ENCODE measurements around the gene ABCC3.
"Not testable (repeated sequence)": the region's sequence is repeated elsewhere in the genome, so short reads cannot be mapped to it uniquely, and the experiment has no call there.

Gene ABCC3

DNA sequence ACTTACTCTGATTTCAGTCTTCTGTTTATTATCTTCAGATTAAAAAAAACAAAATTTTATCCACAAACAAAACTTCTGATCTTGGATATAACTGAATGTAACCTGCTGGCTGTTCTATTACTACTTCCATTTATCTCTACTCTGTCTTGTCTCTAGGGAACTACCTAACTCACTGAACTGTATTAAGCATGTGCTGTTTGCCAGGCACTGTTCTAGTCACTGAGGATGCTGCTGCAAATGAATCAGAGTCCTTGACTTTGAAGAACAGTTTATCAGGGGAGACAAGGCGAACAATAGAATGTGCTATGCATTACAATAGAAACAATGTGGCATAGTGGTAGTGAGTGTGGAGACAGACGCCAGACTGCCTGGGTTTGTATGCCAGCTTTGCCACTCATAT lies 75.3 kb downstream of the ABCC3 start:
- Mint-ChIP-seq H3K27me3 (ENCODE audit: low read depth) (peaks cover 5% of the 10 kb centered on the region), H3K27ac (peak overlapping the region; percentile 11), H3K4me3 (peak overlapping the region; percentile 10), H3K9me3 (no peaks in the 10 kb centered on the region), H3K36me3 (ENCODE audit: low read depth) (peaks cover 4% of the 10 kb centered on the region), H3K4me1 (ENCODE audit: low read depth) (peaks cover 21% of the 10 kb centered on the region)
- DNase-seq (ENCODE audit: low spot score) = no peak

DNA sequence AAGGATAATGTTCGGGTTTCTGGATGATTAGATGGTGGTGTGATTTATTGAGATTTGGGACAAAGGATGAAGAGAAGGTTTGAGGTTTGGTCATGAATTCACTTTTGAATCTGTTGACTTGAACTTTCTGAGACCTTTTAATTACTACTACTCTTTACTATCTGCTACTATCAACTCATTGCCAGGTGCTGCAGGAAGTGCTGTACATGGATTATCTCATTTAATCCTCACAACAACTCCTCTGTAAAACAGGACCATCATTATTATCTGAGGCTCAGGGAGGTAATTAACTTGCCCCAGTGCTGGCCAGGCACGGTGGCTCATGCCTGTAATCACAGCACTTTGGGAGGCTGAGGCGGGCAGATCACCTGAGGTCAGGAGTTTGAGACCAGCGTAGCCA lies 76.0 kb downstream of the ABCC3 start:
- H3K9me3 Mint-ChIP-seq = no peaks in the 10 kb centered on the region
- no peak overlapping the region for H3K27ac Mint-ChIP-seq
- H3K36me3 Mint-ChIP-seq (ENCODE audit: low read depth) = no peaks in the 10 kb centered on the region
- no peak for DNase-seq (ENCODE audit: low spot score)
- H3K4me1 Mint-ChIP-seq (ENCODE audit: low read depth) = peaks cover 18% of the 10 kb centered on the region
- peaks cover 5% of the 10 kb centered on the region for H3K27me3 Mint-ChIP-seq (ENCODE audit: low read depth)
- H3K4me3 Mint-ChIP-seq = no peak overlapping the region

DNA sequence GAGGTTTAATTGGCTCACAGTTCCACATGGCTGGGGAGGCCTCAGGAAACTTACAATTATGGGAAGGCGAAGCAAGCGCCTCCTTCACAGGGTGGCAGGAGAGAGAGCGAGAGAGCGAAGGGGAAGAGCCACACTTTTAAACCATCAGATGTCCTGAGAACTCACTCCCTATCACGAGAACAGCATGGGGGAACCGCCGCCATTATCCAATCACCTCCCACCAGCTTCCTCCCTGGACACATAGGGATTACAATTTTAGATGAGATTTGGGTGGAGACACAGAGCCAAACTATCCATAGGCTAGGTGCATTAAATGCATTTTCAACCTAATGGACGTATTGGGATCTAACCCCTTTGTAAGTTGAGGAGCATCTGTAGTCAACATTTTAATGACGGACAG lies 78.0 kb downstream of the ABCC3 start:
- DNase-seq (ENCODE audit: low spot score) = no peak
- Mint-ChIP-seq H3K4me1 (ENCODE audit: low read depth) (peaks cover 14% of the 10 kb centered on the region), H3K36me3 (ENCODE audit: low read depth) (no peaks in the 10 kb centered on the region), H3K27me3 (ENCODE audit: low read depth) (peaks cover 5% of the 10 kb centered on the region), H3K9me3 (no peaks in the 10 kb centered on the region), H3K27ac (no peak overlapping the region), H3K4me3 (no peak overlapping the region)

DNA sequence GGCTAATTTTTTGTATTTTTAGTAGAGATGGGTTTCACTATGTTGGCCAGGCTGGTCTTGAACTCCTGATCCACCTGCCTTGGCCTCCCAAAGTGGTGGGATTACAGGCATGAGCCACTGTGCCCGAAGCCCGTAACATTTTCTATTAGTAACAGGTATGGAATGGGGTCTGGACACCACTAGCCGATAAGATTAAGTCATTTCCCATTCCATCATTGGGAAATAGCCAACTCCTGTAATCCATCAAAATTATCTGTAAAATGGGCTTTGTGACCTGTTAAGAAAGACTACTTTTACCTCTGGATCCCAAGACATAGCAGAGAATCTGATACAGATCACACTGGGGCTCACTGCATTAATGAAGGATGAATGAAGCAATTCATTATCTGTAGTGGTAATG lies 80.8 kb downstream of the ABCC3 start:
- no peak overlapping the region for H3K27ac Mint-ChIP-seq
- DNase-seq (ENCODE audit: low spot score) = no peak
- peaks cover 5% of the 10 kb centered on the region for H3K27me3 Mint-ChIP-seq (ENCODE audit: low read depth)
- H3K4me3 Mint-ChIP-seq = no peak overlapping the region
- H3K9me3 Mint-ChIP-seq = no peaks in the 10 kb centered on the region
- peaks cover 6% of the 10 kb centered on the region for H3K4me1 Mint-ChIP-seq (ENCODE audit: low read depth)
- H3K36me3 Mint-ChIP-seq (ENCODE audit: low read depth) = peaks cover 5% of the 10 kb centered on the region

DNA sequence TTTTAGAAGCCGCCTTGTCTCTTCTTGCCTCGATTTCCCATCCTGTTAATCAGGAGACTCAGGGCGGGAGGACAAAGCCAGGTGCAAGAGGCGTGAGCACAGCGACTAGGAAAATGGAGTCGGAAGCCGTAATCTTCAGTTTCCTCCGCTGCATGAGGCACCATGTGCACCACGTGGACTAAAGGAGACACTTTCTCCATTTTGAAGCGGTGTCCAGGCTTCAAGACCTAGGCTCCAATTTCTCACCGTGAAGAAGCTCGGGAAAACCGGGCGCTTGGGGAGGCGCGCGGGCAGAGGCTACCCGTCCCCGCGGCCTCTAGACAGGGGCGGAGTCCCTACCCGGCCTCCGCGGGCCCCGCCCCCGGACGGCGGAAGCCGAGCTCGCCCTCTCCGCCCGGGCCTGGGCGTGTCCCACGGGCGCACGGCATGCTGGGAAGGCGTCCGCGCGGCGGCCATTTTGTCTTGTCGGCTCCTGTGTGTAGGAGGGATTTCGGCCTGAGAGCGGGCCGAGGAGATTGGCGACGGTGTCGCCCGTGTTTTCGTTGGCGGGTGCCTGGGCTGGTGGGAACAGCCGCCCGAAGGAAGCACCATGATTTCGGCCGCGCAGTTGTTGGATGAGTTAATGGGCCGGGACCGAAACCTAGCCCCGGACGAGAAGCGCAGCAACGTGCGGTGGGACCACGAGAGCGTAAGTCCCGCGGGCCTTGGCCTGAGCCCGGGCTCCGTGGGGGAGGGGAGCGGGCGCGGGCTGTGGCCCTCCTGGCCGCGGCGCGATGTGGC lies 84.7 kb downstream of the ABCC3 start, which contains the start of gene LUC7L3:
TSS of gene LUC7L3 (plus strand) at position 460 of the 780 bp plus-strand sequence. CDS start at position 590, 130 bp downstream.
- peaks cover 18% of the 10 kb centered on the region for H3K4me1 Mint-ChIP-seq (ENCODE audit: low read depth)
- H3K27ac Mint-ChIP-seq = peak within 1 kb of the TSS; percentile 98
- H3K27me3 Mint-ChIP-seq (ENCODE audit: low read depth) = no peaks in the 10 kb centered on the region
- H3K36me3 Mint-ChIP-seq (ENCODE audit: low read depth) = peaks cover 17% of the 10 kb centered on the region
- peak; percentile 96 for DNase-seq (ENCODE audit: low spot score)
- H3K4me3 Mint-ChIP-seq = peak within 1 kb of the TSS; percentile 95
- H3K9me3 Mint-ChIP-seq = no peaks in the 10 kb centered on the region

DNA sequence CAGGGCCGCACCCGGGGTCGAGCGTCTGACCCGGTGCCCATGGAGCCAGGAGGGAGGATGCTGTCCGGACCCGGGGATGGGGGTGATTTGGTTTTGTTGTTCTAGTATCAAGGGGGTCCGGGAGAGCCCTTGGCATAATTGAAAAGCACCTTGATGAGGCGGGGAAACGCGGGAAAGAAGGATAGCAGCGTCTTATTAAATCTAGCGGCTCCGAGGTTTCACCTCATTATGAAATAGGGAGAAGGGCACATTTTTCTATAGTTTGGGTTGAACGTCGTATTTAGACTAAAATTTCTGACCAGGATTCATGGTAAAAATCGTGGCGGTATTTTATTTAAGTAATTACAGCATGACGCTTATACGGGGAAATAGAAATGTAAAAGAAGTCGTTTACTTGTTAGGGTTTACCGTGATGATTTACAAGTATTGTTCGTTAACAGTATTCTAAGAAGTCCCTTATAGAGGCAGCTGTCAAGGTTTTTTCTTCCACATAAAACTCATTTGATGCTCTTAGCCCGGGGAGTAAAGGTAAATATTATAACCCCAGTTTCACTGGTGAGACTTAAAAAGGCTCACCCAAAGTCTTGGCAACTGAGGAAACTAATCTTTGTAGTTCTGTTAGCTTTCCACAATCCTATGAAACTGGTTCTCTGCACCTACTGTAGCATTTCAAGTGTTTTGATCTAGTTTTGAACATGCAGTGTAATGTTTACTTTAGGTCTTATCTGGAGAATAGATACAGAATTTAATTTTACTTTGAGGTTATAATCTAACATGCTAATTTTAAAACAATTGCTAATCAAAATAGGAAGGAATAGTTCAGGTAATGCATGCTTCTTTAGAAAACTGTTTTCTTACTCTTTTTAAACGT lies 85.5 kb downstream of the ABCC3 start:
- Mint-ChIP-seq H3K27me3 (ENCODE audit: low read depth) (no peaks in the 10 kb centered on the region), H3K4me3 (peak overlapping the region; percentile 95), H3K4me1 (ENCODE audit: low read depth) (peaks cover 18% of the 10 kb centered on the region), H3K36me3 (ENCODE audit: low read depth) (peaks cover 17% of the 10 kb centered on the region), H3K27ac (peak overlapping the region; percentile 98), H3K9me3 (no peaks in the 10 kb centered on the region)
- DNase-seq (ENCODE audit: low spot score) = no peak

DNA sequence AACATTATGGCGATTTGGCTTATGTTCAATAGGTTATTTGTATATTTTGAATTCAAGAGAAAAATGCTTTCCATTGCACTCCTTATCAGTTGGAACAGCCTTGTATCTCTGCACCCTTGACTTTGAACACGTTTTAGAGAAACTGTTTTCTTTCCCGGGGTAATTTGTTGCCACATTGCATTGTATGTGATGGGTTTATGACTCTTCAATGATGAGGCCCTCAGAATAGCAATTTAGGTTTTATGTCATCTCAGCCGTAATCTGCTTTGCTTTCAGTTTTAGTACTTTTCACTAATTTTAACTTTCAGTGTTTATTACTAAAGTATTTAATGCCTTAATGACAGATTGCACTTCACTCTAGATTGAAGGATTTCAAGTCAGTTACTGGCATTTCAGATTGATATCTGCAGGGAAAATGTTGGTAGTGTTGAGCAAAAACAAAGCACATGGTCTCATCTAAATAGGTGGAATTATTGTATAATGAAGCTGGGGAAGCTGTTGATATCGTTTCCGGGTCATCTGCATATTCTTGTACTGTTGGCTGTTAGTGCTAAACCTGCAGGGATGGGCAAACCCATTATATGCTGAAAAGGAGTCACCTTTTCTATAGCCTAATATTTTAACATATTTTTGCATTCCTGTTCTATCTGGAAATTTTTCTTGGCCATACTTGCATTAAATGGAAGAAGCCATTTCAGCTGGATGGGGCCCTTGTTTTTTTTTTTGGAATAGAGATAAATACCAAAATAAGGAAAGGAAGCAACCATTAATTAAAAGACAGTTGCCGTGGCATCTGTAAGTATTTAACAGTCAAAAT lies 86.7 kb downstream of the ABCC3 start:
- Mint-ChIP-seq H3K27ac (peak overlapping the region; percentile 98), H3K36me3 (ENCODE audit: low read depth) (peaks cover 19% of the 10 kb centered on the region), H3K4me3 (peak overlapping the region; percentile 95), H3K9me3 (no peaks in the 10 kb centered on the region), H3K27me3 (ENCODE audit: low read depth) (no peaks in the 10 kb centered on the region), H3K4me1 (ENCODE audit: low read depth) (peaks cover 21% of the 10 kb centered on the region)
- no peak for DNase-seq (ENCODE audit: low spot score)

DNA sequence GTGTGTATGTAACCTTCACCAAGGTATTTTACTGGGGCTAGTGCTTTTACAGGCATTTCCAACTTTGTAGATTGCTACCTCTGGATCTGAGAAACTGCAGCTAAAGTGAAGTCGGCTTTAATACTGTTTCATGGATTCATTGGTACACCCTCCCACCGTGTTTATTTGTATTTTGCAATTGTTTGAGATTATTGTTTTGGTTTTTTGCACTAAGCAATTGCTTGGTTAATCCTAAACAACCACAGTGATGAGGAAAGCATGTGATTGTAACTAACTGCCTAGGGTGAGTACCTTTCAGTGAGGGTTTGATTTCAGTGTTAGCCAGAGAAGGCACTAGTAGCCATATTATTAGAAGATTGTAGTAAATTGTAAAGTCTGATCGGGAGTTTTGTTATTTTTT lies 88.1 kb downstream of the ABCC3 start:
- DNase-seq (ENCODE audit: low spot score) = no peak
- Mint-ChIP-seq H3K4me3 (peak overlapping the region; percentile 9), H3K36me3 (ENCODE audit: low read depth) (peaks cover 25% of the 10 kb centered on the region), H3K4me1 (ENCODE audit: low read depth) (peaks cover 29% of the 10 kb centered on the region), H3K9me3 (no peaks in the 10 kb centered on the region), H3K27me3 (ENCODE audit: low read depth) (no peaks in the 10 kb centered on the region), H3K27ac (no peak overlapping the region)

DNA sequence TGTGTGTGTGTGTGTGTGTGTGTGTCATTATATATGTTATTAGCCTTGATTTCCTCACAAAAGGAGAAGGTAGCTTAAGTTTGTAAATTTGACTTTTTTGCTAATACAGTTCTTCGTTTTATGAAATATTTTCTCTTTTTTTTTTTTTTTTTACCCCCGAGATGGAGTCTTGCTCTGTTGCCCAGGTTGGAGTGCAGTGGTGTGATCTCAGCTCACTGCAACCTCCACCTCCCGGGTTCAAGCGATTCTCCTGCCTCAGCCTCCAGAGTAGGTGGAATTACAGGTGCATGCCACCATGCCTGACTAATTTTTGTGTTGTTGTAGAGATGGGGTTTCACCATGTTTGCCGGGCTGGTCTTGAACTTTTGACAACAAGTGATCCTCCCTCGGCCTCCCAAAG lies 89.9 kb downstream of the ABCC3 start:
- DNase-seq (ENCODE audit: low spot score); H3K27me3 Mint-ChIP-seq (ENCODE audit: low read depth); H3K9me3 Mint-ChIP-seq; H3K27ac Mint-ChIP-seq; H3K4me3 Mint-ChIP-seq: not testable (repeated sequence)
- H3K36me3 Mint-ChIP-seq (ENCODE audit: low read depth) = peaks cover 25% of the 10 kb centered on the region
- H3K4me1 Mint-ChIP-seq (ENCODE audit: low read depth) = peaks cover 29% of the 10 kb centered on the region

DNA sequence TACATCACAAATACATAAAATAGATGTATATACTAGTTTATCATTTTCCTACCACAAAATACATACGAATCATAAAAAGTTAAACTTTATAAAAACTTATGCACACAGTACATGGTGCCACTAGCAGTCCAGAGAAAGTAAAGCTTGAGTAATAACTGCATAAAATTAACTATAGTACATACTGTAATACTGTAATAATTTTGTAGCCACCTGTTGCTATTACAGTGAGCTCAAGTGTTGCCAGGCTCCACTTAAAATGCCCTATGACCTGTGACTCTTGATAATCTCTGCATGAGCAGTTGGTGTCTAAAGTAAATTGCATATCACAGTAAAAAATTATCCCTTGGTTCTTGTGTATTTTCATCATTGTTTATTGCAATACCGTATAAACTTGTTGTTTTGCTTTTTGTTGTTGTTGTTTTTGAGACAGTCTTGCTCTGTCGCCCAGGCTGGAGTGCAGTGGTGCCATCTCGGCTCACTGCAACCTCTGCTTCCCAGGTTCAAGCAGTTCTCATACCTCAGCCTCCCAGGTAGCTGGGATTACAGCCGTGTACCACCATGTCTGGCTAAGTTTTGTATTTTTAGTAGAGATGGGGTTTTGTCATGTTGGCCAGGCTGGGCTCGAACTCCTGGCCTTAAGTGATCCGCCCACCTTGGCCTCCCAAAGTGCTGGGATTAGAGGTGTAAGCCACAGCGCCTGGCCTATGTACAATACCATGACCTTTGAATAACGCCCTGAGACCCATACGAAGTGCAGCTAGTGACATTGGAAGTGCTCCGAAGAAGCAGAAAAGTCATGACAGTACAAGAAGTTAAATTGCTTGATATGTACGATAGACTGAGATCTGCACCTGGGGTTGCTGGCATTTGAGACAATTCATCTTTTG lies 91.3 kb downstream of the ABCC3 start:
- Mint-ChIP-seq H3K27me3 (ENCODE audit: low read depth) (no peaks in the 10 kb centered on the region), H3K4me3 (no peak overlapping the region), H3K9me3 (no peaks in the 10 kb centered on the region), H3K36me3 (ENCODE audit: low read depth) (peaks cover 19% of the 10 kb centered on the region), H3K4me1 (ENCODE audit: low read depth) (peaks cover 28% of the 10 kb centered on the region), H3K27ac (no peak overlapping the region)
- DNase-seq (ENCODE audit: low spot score) = no peak

DNA sequence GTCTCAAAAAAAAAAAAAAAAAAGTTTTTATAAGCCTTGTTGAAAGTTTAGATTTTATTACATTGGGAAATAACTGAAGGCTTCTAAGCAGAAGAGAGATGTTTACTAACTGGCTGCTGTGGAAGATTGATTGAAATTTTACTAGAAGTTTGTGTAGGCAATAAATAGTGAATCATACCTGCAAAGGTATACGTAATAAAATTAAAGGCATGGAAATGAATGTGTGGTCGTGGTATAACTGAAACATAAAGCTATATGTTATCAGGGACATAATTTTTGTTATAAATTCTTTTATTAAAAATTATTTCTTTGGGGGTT lies 93.4 kb downstream of the ABCC3 start:
- H3K4me1 Mint-ChIP-seq (ENCODE audit: low read depth) = peaks cover 28% of the 10 kb centered on the region
- H3K27me3 Mint-ChIP-seq (ENCODE audit: low read depth) = no peaks in the 10 kb centered on the region
- H3K27ac Mint-ChIP-seq = no peak overlapping the region
- DNase-seq (ENCODE audit: low spot score) = no peak
- H3K36me3 Mint-ChIP-seq (ENCODE audit: low read depth) = peaks cover 10% of the 10 kb centered on the region
- no peaks in the 10 kb centered on the region for H3K9me3 Mint-ChIP-seq
- H3K4me3 Mint-ChIP-seq = no peak overlapping the region

DNA sequence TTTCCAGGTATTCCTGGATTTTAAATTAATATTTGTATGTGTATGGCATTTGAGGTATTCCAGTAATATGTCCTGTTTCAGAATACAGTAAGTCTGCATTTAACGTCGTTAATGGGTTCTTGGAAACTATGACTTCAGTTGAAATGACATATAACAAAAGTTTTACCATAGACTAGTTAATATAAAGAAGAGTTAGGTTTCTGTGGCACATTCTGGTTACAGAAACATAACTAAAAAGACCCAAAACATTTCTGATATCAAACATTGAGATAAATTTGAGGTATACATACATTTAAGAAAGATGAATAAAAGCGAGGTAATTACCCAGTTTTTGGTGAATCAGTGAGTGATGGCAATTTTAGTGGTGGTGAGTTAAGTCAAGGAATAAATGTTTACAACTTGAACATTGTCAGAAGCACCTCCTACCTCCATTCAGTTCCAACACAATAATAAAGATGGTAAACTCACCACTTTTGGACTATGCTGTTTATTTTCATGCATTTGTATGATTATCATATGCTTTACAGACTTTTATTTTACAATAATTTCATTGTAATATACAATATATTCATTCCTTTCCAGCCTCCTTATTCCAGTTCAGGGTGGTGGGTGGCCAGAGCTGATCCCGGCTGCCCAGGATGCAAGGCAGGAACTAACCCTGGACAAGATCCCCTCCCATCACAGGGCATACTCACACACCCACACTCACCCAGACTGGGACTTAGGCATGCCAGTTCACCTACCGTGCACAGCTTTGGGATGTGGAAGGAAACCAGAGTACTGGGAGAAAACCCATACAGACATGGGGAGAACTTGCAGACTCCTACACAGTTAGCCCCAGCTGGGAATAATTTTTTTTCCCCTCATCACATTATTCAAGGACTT lies 94.4 kb downstream of the ABCC3 start:
- Mint-ChIP-seq H3K27ac (no peak overlapping the region), H3K27me3 (ENCODE audit: low read depth) (no peaks in the 10 kb centered on the region), H3K9me3 (no peaks in the 10 kb centered on the region), H3K36me3 (ENCODE audit: low read depth) (peaks cover 10% of the 10 kb centered on the region), H3K4me1 (ENCODE audit: low read depth) (peaks cover 28% of the 10 kb centered on the region), H3K4me3 (no peak overlapping the region)
- DNase-seq (ENCODE audit: low spot score) = no peak

Measured in T-helper 2 cell treated with Interferon-gamma antibody and Interleukin-4, amounts not matched to agents 5 μg/mL and 100 μg/mL, for 36 hours (primary cell).